ENCODE measurements around the gene BAZ2B.
"Not testable (repeated sequence)": the region's sequence is repeated elsewhere in the genome, so short reads cannot be mapped to it uniquely, and the experiment has no call there.

The BAZ2B gene

GRCh38 chr2:159572459-159572858 lies 43.9 kb downstream of the BAZ2B start:
- DNase-seq (ENCODE audit: low spot score), result no peak

DNA sequence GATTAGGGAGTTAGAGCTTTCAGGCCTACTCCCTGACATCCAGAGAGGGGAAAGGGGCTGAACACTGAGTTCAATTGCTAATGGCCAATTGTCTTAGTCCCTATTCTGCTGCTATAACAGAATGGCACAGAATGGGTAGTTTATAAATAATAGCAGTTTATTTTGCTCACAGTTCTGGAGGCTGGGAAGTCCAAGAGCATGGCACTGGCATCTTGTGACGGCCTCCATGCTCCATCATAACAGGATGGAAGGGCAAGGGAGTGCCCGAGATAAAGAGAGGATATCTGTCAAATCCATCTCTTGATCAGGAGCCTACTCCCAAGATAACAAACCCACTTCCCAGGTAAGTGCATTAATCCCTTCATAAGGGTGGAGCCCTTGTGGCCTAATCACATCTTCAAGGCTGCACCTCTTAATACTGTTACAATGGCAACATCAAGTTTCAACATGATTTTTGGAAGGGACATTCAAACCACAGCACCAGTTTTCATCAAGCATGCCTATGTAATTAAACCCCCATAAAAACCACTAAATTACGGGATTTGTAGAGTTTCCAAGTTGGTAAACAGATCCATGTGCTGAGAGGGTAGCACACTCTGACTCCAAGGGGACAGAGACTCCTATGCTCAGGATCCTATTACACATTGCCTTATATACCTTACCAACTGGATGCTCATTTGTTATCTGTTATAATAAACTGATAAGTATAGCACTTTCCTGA lies 44.6 kb downstream of the BAZ2B start:
- no peak for DNase-seq (ENCODE audit: low spot score)

DNA sequence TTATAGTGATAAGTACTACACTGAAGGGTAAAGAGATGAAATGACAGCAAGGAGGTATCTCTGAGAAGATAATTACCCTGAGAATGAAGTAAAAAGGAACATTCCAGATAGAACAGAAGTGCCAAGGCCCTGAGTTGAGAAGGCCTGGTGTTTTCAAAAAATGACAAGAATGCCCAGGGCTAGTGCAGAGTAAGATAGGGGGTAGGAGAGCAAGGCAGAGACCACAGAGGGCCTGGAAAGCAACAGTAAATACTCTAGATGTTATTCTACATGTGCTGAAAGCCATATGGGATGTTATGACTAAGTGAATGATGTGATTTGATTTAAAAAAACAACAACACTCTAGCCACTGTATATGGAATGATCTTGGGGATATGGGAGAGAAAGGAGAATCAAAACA lies 52.3 kb downstream of the BAZ2B start:
- no peak for DNase-seq (ENCODE audit: low spot score)

DNA sequence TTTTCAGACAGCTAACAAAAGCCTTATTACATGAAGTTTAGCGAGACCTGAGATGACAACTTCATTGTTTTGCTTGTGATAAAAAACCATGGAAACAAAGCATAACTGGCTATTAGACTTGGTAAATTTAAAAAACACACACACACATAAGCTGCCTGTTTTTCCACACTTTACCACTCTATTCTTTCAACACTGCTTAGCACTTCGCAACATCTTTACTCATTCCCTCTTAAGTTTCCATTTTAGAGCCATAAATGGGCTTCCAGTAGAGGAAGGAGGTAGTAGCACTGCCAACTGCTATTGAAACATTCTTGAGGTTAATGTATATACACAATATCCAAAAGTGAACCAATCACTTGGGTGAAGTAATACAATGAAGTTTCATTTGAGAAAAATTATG lies 54.1 kb downstream of the BAZ2B start:
- DNase-seq (ENCODE audit: low spot score), result no peak

DNA sequence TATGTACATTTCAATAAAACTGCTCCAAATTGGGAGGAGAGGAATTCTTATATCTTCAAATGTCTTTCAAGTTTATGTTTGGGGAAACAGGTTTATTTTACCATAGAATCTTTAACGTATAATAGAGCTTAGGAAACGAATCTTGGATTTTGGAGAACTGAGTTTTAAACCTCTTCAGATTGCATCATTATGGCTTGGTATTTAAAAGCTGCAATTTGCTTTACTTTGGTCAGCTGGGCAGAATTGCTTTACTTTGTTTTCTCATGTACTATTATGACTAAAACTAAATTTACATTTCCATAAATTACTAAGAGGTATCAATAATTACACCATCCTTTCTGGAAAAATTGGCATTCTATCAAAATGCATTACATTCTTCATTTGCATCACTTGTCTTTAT lies 54.6 kb downstream of the BAZ2B start:
- DNase-seq (ENCODE audit: low spot score), result no peak

DNA sequence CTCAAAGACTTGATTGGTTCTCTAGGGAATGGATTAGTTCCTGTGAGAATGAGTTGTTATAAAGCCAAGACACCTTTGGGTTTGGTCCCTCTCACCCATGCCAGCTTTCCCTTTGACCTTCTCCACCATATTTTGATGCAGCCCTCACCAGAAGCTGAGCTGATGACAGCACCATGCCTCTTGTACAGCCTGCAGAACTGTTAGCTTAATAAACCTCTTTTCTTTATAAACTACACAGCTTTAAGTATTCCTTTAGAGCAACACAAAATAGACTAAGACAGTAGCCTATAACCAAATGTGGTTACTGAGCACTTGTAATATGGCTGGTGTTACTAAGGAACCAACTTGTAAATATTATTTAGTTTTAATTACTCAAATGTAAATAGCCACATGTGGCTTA lies 55.1 kb downstream of the BAZ2B start:
- no peak for DNase-seq (ENCODE audit: low spot score)

GRCh38 chr2:159559034-159559433 lies 57.3 kb downstream of the BAZ2B start:
- DNase-seq (ENCODE audit: low spot score), result no peak

- no peak for DNase-seq (ENCODE audit: low spot score)
These were observed 57.9 kb downstream of the BAZ2B start for GRCh38 chr2:159558479-159558878.

GRCh38 chr2:159557437-159558034 lies 58.8 kb downstream of the BAZ2B start:
- DNase-seq (ENCODE audit: low spot score), result no peak

DNA sequence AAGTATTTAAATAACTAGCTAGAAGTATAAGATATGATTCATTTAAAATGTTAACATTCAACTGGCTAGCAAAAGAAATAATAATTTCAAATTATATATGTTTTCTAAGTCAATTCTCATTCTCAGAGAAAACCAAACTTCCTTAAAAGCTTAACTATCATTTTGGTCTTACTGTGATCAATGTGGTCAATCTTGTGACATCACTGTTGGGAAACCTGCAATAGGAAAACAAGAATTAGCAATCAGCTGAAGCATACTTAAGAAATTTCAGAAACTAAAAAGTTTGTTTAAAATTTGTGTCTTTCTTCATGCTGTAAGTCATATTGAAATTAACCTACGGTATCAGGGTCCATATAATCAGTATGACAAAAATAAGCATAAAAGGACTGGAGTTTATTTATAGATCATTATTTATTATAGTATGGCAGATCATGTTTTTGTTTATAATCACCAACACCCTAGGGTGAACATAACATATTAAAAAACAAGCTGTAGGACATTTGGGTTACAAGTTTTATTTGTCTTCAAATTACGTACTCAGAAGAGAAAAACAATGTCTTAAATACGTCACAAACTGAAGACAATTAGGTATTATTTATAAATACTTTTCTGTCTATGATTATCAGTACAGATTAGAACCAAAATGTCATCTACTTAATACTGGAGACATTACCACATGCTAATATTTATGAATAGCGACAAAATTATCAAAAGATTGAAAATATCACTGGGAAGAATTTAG lies 60.5 kb downstream of the BAZ2B start:
- DNase-seq (ENCODE audit: low spot score), result no peak

GRCh38 chr2:159553727-159554126 lies 62.6 kb downstream of the BAZ2B start:
- DNase-seq (ENCODE audit: low spot score), result no peak

GRCh38 chr2:159551806-159552205 lies 64.5 kb downstream of the BAZ2B start:
- no peak for DNase-seq (ENCODE audit: low spot score)

DNA sequence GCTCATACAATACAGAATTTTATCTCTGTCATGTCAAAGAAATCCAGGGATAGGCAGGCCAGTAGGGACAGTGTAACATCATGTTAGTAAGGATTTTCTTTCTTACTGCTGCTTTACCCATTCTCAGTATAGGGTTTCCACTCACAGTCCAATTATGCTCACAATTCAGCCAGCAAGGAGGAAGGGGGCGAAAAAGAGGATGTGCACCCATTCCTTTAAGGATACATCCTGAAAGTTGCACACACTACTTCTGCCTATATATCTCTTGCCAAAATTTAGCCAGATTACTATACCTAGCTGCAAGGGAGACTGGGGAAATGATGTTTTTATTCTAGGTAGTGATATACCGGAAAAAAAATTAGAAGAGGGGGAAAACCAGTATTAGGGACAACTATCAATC lies 66.1 kb downstream of the BAZ2B start:
- DNase-seq (ENCODE audit: low spot score), result no peak

DNA sequence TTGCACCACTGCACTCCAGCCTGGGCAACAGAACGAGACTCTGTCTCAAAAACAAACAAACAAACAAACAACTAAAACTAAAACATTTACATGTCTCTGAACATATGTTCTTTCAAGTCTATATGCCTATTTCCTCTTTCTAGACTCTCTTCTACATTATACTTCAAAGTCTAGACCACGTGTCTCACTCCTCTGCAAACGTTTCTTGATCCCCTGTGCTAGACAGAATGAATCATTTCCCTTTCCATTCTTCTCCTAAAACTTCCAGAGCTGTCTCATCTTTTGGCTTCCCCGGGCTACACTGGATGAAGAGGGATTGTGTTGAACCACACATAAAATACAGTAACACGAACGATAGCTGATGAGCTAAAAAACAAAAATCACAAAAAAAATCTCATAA lies 67.1 kb downstream of the BAZ2B start:
- peak; percentile 38 for DNase-seq (ENCODE audit: low spot score)

DNA sequence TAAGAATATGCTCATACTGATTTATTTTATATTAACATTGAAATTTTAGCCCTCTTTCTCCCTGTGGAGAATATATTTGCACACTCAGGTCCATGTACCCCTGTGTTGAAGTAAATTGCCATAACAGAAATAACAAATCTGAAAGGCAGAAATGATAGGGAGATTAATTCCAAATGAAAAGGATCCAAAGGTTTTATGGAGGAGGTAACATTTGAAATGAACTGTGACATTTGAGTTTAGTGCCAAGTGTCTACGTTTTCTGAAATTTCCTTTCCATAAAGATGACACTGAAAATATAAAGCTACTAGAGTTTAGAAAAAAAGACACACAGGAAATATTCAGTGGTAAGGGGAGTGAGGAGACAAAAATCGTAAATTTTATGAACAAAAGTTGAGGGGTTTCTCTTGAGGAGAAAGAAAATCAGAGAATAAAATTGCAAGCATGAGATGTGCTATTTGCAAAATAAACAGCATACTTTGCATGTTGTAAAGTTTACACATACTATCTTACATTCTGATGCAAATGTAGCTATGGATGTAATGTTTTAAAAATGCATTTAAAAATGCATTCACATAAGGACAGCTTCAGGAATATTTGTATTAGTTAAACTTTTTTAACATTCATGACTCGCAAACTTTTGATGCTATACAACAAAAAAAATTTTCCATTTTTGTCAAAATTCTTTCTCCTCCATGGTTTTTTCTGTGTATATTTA lies 69.5 kb downstream of the BAZ2B start:
- DNase-seq (ENCODE audit: low spot score), result no peak

DNA sequence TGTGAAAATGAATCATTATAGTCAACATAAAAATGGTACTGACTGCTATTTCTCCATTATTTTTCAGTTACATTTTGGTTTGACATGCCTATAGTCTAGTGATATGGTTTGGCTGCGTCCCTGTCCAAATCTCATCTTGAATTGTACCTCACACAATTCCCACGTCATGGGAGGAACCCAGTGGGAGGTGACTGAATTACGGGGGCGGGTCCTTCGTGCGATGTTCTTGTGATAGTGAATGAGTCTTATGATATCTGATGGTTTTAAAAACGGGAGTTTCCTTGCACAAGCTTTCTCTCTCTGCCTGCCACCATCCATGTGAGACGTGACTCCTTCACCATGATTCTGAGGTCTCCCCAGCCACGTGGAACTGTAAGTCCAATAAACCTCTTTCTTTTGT lies 70.3 kb downstream of the BAZ2B start:
- no peak for DNase-seq (ENCODE audit: low spot score)

DNA sequence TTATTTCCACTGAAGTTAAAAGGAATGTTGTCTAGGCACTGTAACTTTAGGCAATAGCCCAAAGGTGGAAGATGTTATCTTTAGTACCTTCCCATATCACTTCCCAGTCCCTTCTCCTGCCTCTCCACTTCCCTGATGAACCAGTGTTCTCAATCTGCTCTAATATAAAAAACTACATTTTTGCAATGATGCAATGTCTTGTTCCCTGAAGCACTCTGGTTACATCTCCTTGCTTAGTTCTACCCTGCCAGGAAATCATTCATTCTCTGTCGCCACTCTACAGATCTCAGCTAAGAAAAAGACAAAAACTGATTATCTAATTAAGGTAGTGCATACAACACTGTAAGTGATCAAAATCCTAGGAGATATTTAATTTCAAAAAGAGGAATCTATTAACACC lies 71.3 kb downstream of the BAZ2B start:
- no peak for DNase-seq (ENCODE audit: low spot score)

GRCh38 chr2:159542101-159542500 lies 74.2 kb downstream of the BAZ2B start:
- DNase-seq (ENCODE audit: low spot score), result no peak

- no peak for DNase-seq (ENCODE audit: low spot score)
These were observed 76.6 kb downstream of the BAZ2B start for GRCh38 chr2:159539701-159540100.

- DNase-seq (ENCODE audit: low spot score), result no peak
These were observed 77.5 kb downstream of the BAZ2B start for GRCh38 chr2:159538801-159539200.

- DNase-seq (ENCODE audit: low spot score), result not testable (repeated sequence)
These were observed 81.1 kb downstream of the BAZ2B start for GRCh38 chr2:159535261-159535660.

DNA sequence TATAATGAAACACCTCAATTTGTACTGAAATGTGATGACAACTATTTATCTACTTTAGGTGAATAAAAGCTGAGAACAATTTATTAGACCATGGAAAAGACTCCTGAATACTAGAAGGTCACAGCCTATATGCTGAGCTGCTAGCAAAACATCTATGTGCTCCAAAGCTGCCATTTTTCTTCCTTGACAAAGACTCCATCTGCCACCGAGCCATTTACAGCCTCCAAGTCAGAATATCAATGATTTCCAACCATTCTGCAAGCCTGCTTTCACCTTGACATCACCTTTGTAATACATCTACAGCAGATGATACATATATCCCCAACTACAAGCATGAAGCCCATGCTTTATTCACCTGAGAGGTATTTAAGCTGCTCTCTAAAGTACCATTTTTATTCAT lies 84.9 kb downstream of the BAZ2B start:
- DNase-seq (ENCODE audit: low spot score), result no peak

- DNase-seq (ENCODE audit: low spot score), result no peak
These were observed 89.9 kb downstream of the BAZ2B start for GRCh38 chr2:159526433-159526832.

Data from kidney capillary endothelial cell (primary cell).